HG03460 (cell line): Measurements from ENCODE around the gene RBMS3.
"Not testable (repeated sequence)": the region's sequence is repeated elsewhere in the genome, so short reads cannot be mapped to it uniquely, and the experiment has no call there.

Experiments
- ATAC-seq: cut with Tn5 transposase; IDR thresholded peaks from one replicate; pipeline ENCODE4 v1.9.1; 2021; ENCODE audit not compliant: unreplicated experiment

RBMS3 gene

GRCh38 chr3:29514912-29515311 lies 234.0 kb downstream of the RBMS3 start:
- no peak for ATAC-seq

GRCh38 chr3:29515451-29515850 lies 234.6 kb downstream of the RBMS3 start:
- no peak for ATAC-seq

- no peak for ATAC-seq
These were observed 235.3 kb downstream of the RBMS3 start for GRCh38 chr3:29516164-29516563.

DNA sequence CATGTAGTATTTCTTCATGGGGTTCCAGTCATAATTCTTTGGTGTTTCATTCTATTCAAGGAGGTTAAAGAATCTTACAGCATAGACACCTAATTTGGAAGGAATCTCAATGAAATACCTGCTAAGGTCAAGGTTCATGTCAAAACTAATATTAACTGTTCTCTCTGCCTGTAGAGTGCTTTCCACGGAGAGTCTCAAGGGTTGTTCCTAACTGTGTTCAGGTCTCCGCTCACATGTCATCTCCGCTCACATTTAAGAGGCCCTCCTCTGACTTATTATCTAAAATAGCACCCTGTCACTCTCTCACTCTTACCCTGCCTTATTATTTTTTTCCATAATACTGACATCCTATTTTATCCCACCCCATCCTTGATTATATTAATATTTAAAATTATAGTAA lies 239.9 kb downstream of the RBMS3 start:
- ATAC-seq, result no peak

GRCh38 chr3:29521293-29521692 lies 240.4 kb downstream of the RBMS3 start:
- no peak for ATAC-seq

- ATAC-seq, result no peak
These were observed 240.9 kb downstream of the RBMS3 start for GRCh38 chr3:29521751-29522150.

DNA sequence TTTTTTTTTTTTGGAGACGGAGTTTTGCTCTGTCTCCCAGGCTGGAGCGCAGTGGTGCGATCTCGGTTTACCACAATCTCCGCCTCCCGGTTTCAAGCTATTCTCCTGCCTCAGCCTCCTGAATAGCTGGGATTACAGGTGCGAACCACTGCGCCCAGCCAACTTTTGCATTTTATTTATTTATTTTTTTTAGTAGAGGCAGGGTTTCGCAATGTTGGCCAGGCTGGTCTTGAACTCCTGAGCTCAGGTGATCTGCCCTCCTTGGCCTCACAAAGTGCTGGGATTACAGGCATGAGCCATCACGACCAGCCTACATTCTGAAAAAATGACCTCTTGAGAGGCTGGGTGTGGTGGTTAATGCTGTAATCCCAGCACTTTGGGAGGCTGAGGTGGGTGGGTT lies 243.6 kb downstream of the RBMS3 start:
- not testable (repeated sequence) for ATAC-seq

DNA sequence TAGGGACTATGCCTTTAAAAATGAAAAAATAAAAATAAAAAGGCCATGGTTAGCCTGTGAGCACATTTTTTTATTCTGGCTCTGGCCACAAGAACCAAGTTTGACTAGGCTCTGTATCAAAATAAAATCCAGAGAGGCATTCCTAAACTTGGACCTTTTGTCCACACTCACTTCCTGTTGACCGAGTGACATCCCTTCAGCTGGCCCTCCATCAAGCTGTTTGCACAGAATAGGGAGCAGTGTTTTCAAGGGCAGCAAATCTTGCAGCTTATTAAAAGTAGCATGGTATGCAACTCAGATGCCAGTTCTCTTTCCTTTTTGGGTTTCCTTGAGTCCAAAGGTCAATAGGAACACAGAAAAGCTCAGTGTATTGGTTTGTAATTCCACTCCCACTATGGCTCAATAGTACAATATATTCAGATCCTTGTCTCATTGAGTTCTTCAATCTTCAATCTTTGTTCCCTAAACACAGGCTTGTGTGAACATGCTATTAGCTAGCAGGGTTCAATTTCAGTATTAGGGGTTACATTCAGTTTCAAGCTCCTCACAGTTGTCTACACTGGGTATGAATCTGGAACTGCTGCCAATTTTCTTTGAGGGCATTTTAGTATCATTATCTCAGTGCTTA lies 244.5 kb downstream of the RBMS3 start:
- ATAC-seq, result no peak

- no peak for ATAC-seq
These were observed 246.4 kb downstream of the RBMS3 start for GRCh38 chr3:29527246-29527645.

GRCh38 chr3:29531644-29532043 lies 250.8 kb downstream of the RBMS3 start:
- no peak for ATAC-seq

GRCh38 chr3:29532473-29532872 lies 251.6 kb downstream of the RBMS3 start:
- ATAC-seq, result no peak

- no peak for ATAC-seq
These were observed 253.1 kb downstream of the RBMS3 start for GRCh38 chr3:29534006-29534405.

DNA sequence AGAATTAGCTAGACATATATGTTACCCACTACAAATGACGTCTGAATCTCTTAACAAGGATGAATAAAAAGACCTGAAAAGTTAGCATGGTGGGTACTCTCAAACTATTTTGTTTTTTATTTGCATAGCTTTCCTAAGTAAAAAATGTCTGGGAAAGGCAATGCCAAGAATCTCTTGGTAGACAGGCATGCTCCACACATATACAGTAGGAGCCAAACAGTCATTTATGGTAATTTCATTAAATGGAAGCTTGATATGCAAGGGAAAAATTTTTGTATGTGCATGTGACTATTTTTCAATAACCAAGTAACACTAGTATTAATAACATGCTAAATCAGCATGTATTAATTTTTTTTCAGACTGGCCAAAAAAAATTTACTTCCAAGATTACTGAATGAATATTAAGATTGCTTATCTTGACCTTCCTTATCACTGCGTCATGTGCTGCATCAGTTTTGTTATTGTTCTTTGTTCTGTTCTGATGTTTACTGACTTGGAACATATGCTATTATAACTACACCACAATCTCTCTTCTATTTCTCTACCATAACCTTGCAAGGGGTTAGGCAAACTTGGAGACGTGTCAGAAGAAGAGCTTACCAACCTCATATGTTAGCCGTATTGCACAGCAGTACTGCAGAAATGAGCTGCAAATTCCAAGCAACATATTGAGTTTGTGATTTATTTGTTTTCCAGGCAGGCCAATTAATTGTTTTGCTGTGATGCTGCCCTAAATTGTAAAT lies 255.3 kb downstream of the RBMS3 start:
- ATAC-seq, result no peak

- ATAC-seq, result no peak
These were observed 257.2 kb downstream of the RBMS3 start for GRCh38 chr3:29537889-29538609.

DNA sequence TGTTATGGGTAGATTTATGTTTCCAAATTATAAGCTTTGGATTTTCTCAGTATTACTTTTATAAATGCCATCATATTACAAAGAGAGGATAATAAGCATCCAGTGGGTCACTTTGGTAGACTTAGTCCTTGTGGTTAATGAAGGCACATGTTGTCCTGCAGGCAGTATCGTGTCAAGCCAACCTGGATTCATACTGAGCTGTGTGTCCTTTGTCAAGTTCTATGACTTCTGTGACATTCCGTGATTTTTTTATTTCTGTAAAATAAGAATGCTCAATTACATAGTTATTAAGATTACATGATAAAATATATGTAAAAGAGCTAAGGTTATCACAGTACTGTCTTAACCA lies 257.7 kb downstream of the RBMS3 start:
- no peak for ATAC-seq

DNA sequence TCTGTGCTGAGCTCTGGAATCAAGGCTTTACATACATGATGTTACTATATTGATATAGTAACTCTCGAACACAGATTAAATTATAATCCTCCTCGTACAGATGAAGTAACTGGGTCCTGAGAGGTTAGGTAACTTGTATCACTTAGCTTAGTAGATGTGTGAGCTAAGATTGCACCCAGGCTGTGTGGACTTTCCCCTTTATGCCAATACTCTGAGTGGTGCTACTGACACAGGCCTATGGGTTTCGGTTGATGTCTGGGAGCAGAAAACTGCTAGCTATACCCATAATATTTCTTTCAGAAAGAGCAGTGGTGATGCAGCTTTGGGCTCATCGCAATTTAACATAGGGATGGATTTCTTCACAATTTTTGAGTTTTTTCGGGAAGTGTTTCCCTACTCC lies 259.7 kb downstream of the RBMS3 start:
- no peak for ATAC-seq

- ATAC-seq, result no peak
These were observed 264.0 kb downstream of the RBMS3 start for GRCh38 chr3:29544701-29545363.

DNA sequence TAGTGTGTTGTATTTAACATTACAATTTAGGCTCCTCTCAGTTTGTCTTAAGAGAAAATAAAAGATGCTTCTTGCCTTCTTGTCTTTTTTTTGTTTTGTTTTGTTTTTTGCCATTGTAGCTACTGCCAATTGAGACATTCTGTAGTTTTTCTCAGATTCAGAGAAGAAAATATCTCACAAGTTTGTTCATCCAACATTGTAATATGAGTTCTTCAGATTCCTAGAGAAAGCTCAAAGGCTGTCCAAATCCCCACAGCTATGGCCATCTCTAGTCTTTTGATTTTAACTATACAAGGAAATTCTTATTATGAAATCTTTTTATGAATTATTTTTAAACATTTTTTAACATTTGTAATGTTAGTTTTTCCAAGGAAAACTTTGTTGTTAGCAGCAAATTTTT lies 264.7 kb downstream of the RBMS3 start:
- no peak for ATAC-seq

DNA sequence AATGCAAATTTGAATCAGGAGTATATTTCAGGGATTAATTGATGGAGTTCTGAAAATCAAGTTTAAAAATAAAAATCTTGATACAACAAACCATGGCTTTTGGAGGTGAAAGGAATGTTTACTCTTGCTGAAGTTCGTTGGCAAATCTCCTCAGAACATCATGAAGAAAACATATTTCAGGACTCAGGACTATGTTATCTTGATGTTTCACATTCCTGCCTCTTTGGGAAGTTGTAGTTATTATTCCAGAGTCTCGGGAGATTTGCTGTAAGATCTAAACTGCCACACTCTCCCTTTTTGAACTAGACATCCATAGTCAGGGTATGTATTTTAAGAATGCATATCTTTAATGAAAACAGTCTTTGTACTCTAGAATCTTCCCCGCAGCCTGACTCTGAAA lies 271.2 kb downstream of the RBMS3 start:
- ATAC-seq, result no peak

GRCh38 chr3:29554566-29554965 lies 273.7 kb downstream of the RBMS3 start:
- ATAC-seq, result no peak

GRCh38 chr3:29555590-29555989 lies 274.7 kb downstream of the RBMS3 start:
- no peak for ATAC-seq

DNA sequence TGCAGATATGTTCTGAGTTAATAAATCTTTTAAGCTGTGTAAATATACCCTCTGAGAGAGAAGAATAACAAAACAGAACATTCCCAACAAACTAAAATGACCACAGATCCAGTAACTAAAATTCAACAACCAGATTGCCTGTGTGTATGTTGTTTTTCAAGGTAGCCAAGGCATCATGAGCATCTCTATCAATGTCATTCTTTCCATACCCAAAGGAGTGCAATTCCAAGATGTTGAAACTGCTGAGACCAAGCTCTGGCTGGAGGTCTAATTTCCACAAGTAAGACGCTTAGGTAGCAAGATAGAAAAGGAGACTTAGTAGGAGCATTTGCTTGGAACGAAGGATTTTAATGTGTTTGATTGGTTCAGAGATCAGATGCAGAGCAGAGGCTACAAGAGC lies 276.3 kb downstream of the RBMS3 start:
- ATAC-seq, result no peak
